Measurements from ENCODE around the gene SERPIND1. TPM values are rescaled to one million over a fixed set of nuclear protein-coding genes. Genes with fewer than 3 reads are reported as not detected.

The SERPIND1 gene
- total RNA-seq, 1 experiment from 2014 or later: 1.3 TPM

DNA sequence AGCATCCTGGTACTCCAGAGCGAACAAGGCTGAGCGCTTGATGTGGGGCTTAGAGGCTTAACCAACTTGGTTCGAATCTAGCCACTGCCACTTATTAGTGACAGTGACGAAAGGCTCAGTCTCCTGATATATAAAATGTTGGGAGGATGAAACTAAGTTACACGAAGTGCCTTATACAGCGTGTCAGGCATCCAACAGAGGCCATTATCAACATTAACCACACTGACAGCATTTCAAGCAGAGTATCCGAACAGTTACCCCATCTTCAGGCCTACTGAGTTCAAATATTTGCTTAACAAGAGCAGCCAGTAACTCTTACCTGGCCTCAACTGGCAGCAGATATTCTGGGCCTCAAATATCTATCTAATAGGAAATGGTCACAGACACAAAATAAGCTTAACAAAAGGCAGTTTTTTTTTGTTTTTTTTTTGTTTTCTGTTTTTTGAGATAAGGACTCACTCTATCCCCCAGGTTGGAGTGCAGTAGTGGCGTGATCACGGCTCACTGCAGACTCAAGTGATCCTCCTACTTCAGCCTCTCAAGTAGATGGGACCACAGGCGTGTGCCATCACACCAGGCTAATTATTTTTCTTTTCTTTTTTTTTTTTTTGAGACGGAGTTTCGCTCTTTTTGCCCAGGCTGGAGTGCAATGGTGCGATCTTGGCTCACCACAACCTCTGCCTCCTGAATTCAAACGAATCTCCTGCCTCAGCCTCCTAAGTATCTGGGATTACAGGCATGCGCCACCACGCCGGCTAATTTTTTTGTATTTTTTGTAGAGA is 2.9 kb downstream of the SERPIND1 start:
- POLR2A ChIA-PET: interaction anchor here (0.9 kb wide), 1 partner anchor 383 kb away, joined by 3 read pairs; the partner anchor contains the start of gene ZNF74
- intact Hi-C loops (cut with micrococcal nuclease; ENCODE audit: unreplicated experiment): loop anchor here (10.0 kb wide), 1 partner anchor 108 kb away; no protein-coding TSS in a partner anchor
- Histone ChIP-seq H3K36me3 (ENCODE audit: control insufficient read depth, insufficient read depth, low read length) (no peaks in the 10 kb centered on the region; the same call in 1 of the 2 replicates), H3K9me3 (no peaks in the 10 kb centered on the region), H3K4me1 (peaks cover 43% of the 10 kb centered on the region), H3K27me3 (replicated peaks; ENCODE audit: control insufficient read depth, insufficient read depth, low read length) (no peaks in the 10 kb centered on the region), H3K4me3 (ENCODE audit: low read depth, low read length) (no peak overlapping the region)
- Mint-ChIP-seq H3K36me3 (ENCODE audit: insufficient read depth, unreplicated experiment) (peaks cover 12% of the 10 kb centered on the region), H3K4me1 (ENCODE audit: low read depth, unreplicated experiment) (peaks cover 37% of the 10 kb centered on the region), H3K9me3 (ENCODE audit: unreplicated experiment) (no peaks in the 10 kb centered on the region), H3K27me3 (ENCODE audit: insufficient read depth, unreplicated experiment) (no peaks in the 10 kb centered on the region), H3K27ac (ENCODE audit: unreplicated experiment) (peak overlapping the region; percentile 97), H3K4me3 (ENCODE audit: unreplicated experiment) (no peak overlapping the region)
- TSS peak; percentile 51 for BruUV-seq (replicated peaks)
- CTCF ChIA-PET: interaction anchor here (1.0 to 1.5 kb wide), 3 partner anchors 27 to 109 kb away, joined by 3 to 17 read pairs (median 5); no protein-coding TSS in a partner anchor
- DNase-seq: no peak
- no peak for TF ChIP-seq CTCF (IDR thresholded peaks at IDR 0.05; ENCODE audit: insufficient read depth in 1 of 2, low read depth in 1 of 2, low read length in 1 of 2, severe bottlenecking in 1 of 2, unreplicated experiment in 1 of 2)

DNA sequence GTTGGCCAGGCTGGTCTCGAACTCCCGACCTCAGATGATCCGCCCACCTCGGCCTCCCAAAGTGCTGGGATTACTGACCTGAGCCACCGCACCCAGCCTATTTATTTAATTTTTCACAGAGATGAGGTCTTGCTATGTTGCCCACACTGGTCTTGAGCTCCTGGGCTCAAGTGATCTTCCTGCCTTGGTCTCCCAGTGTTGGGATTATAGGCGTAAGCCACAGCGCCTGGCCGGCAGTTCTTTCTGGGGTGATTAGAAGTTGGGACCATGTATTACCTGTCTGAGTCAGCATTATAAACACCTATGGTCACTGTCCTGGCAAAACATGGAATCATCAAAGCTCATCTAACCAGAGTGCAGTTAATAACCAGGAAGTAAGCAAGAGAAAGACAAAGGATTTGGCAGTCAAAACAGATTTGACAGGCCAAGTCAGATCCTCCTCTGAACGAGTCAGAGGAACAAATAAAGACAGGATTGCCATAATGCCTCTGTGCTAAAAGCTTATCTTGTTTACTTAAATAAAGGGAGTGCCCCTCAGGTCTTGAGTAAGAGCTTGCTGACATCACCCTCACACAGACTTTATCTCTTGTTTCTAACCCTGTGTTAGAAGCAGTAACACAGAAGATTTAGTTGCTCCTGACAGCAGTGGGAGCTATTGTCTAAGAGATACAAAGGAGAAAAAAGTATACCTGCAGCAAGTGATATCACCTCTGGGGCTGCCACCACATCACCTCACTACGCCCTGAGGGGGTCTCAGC is 3.7 kb downstream of the SERPIND1 start:
- Mint-ChIP-seq H3K27me3 (ENCODE audit: insufficient read depth, unreplicated experiment) (no peaks in the 10 kb centered on the region), H3K4me1 (ENCODE audit: low read depth, unreplicated experiment) (peaks cover 37% of the 10 kb centered on the region), H3K4me3 (ENCODE audit: unreplicated experiment) (peak overlapping the region; percentile 56), H3K36me3 (ENCODE audit: insufficient read depth, unreplicated experiment) (peaks cover 15% of the 10 kb centered on the region), H3K9me3 (ENCODE audit: unreplicated experiment) (no peaks in the 10 kb centered on the region), H3K27ac (ENCODE audit: unreplicated experiment) (peak overlapping the region; percentile 97)
- peak; percentile 78 to 85 for DNase-seq
- no peaks in the 10 kb centered on the region for H3K9me3 ChIP-seq
- no peaks in the 10 kb centered on the region; the same call in 1 of the 2 replicates for H3K36me3 ChIP-seq (ENCODE audit: control insufficient read depth, insufficient read depth, low read length)
- TF ChIP-seq CTCF (IDR thresholded peaks at IDR 0.05; ENCODE audit: insufficient read depth in 1 of 2, low read depth in 1 of 2, low read length in 1 of 2, severe bottlenecking in 1 of 2, unreplicated experiment in 1 of 2): peak in 1 of 2 experiments; percentile 42
- no peak overlapping the region for H3K4me3 ChIP-seq (ENCODE audit: low read depth, low read length)
- BruUV-seq (replicated peaks): no TSS peak
- intact Hi-C loops (cut with micrococcal nuclease; ENCODE audit: unreplicated experiment): loop anchor here (10.0 kb wide), 1 partner anchor 107 kb away; no protein-coding TSS in a partner anchor
- CTCF ChIA-PET: interaction anchor here (0.6 to 1.5 kb wide), 12 partner anchors 12 to 287 kb away, joined by 3 to 17 read pairs (median 4); no protein-coding TSS in a partner anchor
- POLR2A ChIA-PET: interaction anchor here (0.6 to 0.9 kb wide), 2 partner anchors 204 to 384 kb away, joined by 3 read pairs; partner anchors contain the start of genes LZTR1 and ZNF74
- no peaks in the 10 kb centered on the region for H3K27me3 ChIP-seq (replicated peaks; ENCODE audit: control insufficient read depth, insufficient read depth, low read length)
- peaks cover 43% of the 10 kb centered on the region for H3K4me1 ChIP-seq
